C4-2B (cell line): ENCODE results near the gene TPSAB1.

Experiments
- CTCF ChIP-seq: fragments of 450-650 bp; conservative IDR thresholded peaks from 2 replicates; pipeline ENCODE4 v1.5.1; 2017; ENCODE audit warnings: mild to moderate bottlenecking
- ZFX ChIP-seq: fragments of 450-650 bp; IDR thresholded peaks from 2 replicates; pipeline ENCODE4 v1.6.1; 2017

DNA sequence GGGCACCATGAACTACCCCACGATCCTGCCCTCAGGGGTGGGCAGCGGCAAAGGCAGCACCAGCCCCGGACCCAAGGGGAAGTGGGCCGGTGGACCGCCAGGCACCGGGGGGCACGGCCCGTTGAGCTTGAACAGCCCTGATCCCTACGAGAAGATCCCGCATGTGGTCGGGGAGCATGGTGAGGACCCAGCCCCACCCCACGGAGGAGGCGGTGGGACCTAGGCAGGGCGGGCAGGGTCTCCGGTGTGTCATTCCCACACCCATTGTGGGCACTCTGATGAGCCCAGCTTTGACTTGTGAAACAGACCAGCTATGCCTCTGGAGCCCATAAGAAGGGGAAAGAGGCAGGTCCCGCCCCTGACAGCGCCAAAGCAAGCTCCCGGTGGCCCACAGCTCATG is 38.2 kb upstream of the TPSAB1 start:
- TF ChIP-seq CTCF (no peak), ZFX (no peak)
